GM12892 (cell line): ENCODE measurements around the gene ADAMTS16.

Experiments
- POLR2A ChIP-seq: IDR thresholded peaks from 2 replicates; pipeline ENCODE4 v1.6.1; 2011; ENCODE audit warnings: low read depth, low read length, control low read depth
- POLR2AphosphoS5 ChIP-seq: IDR thresholded peaks from 2 replicates; pipeline ENCODE4 v1.6.1; 2011; ENCODE audit warnings: low read depth, low read length, control low read depth

DNA sequence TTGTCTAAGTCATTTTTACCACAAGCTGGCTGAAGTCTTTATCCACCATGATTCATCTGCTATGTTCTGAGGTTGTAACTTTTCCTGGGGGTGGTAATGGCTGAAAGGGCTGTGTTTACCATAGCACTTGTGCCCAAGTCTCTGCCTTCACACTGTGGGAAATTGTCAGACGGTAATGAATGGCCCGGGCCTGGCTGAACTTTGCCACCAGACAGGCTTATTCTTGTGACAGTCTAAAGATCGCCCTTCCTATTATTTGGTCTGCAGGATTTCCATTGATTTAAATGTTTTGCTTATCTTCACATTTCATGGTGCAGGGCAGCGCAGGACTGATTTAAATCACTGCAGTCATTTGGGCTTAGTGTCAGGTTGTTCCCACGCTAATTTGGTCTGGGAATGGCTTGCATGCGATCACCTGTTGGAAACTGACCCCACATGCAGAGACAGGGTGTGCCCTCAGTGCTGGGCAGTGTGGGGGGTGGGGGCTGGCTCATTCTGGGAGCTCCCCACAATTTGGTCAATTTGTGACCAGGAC lies 173.0 kb downstream of the ADAMTS16 start:
- TF ChIP-seq POLR2A = no peak
- no peak for TF ChIP-seq POLR2AphosphoS5
